Effector CD4-positive, alpha-beta T cell (primary cell): Measurements from ENCODE around the gene IL4R.
"Not testable (repeated sequence)": the region's sequence is repeated elsewhere in the genome, so short reads cannot be mapped to it uniquely, and the experiment has no call there.

Experiments used
- DNase-seq: peaks from one replicate; pipeline ENCODE4 v3.0.0-alpha.2; 2020

IL4R gene

DNA sequence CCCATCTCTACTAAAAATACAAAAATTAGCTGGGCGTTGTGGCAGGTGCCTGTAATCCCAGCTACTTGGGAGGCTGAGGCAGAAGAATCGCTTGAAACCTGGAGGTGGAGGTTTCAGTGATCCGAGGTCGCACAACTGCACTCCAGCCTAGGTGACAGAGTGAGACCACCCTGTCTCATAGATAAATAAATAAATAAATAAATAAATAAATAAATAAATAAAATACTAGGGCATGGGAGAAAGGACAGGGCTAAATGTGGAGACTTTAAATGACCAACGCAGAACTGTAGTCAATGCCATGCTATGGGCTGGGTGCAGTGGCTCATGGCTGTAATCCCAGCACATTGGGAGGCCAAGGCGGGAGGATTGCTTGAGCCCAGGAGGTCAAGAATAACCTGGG, 25.5 kb upstream of the IL4R start:
- not testable (repeated sequence) for DNase-seq

DNA sequence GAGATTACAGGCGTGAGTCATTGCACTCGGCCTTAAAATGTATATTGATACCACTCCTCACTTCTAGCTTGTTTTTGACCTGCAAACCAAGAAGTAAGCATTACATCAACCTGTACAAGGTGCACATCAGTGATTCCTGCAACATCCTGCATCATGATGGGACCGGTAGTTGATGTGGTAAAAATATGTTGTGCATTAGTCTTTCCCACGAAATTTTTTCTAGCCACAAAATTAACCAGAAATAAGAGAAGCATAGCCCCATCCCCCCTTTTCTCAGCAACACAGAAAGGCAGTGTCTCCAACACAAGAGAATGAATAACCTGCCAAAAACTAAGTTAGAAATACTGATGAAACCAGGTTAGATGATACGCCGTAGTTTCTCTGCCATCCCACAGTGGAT, 24.1 kb upstream of the IL4R start:
- DNase-seq = no peak

GRCh38 chr16:27290562-27290961, 23.2 kb upstream of the IL4R start:
- DNase-seq = no peak

- no peak for DNase-seq
Observed at GRCh38 chr16:27291106-27291505, 22.7 kb upstream of the IL4R start.

DNA sequence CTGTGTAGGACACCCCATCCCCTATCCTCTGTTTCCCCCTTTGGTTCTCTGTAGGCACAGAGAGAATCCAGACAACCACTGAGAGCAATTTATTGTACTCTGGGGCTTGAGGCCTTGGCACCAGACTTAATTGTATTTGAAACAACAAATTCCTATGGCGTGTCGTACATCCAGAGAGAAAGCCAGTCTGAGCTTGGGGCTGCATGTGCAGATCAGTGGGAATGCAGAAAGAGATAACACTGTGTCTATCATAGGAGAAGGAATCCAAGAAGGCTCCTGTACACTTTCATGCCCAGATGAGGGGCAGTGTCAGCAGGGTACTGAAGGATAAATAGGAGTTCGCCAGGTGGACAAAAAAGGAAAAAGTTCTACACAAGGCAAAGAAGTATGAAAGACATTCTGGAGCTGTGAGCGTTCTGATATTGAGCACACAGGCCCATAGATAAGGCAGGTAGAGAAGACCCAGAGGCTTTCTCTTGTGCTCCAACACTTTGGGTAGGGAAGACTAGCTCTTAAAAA, 22.0 kb upstream of the IL4R start:
- no peak for DNase-seq

DNA sequence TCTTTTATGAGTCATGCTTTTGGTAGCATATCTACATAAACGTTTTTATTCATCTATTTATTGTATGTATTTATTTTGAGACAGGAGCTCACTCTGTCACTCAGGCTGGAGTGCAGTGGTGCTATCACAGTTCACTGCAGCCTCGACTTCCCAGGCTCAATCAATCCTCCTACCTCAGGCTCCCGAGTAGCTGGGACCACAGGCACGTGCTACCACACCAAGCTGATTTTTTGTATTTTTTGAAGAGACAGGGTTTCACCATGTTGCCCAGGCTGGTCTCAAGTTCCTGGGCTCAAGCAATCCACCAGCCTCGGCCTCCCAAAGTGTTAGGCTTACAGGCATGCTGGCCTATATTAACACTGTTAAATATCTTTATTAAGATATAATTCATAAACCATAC, 20.4 kb upstream of the IL4R start:
- no peak for DNase-seq

DNA sequence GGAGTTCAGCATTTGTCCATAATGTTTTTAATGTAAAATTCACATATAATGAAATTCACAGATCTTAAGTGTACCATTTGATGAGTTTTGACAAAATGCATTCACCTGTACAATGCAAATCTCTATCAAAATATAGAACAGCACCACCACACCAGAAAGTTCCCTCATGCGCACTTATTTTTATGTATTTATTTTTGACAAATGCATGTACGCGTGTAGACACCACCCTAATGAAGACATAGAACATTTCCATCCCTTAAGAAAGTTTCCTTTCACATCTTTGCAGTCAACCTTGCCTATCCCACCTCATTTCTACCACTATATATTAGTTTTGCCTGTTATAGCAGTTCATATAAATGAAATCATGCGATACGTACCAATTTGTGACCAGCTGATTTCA, 15.6 kb upstream of the IL4R start:
- no peak for DNase-seq

DNA sequence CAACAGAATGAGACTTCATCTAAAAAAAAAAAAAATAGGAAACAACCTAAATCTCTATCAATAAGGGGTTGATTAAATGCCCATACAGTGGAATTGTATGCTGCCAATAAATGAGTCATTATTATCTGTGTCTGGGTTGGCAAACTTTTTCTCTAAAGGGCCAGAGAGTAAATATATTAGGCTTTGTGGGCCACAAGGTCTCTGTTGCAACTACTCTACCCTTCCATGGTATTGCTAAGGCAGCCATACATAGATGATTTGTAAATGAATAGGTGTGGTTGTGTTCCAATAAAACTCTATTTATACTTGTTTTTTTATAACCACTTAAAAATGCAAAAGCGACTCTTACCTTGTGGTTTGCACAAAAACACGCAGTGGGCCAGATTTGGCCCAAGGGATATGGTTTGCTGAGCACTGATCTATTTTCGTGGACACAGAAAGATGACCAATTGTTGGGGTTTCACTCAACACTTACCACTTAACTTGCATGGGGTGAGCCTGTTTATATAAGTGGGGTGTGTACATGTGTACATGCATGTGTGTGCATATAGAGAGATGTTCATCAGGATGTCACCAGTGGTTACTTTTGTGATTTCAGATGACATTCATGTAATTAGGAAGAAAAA, 12.4 kb upstream of the IL4R start:
- DNase-seq = no peak

DNA sequence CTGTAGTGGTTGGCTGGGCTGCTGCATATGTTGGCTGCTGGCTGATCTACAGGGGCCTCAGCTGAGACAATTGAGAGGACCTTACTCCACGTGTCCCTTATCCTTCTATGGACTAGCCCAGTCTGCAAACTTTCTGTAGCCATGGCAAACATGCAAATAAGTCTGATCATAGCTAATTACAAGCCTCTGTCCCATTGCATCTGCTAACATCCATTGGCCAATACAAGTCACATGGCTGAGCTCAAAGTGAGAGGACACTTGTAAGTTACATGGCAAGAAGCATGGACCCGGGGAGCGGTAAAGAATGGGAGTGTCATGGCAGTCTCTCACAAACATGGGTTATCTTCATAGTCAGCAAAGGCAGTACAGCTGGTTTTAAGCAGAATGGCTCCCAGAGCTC, 11.6 kb upstream of the IL4R start:
- no peak for DNase-seq

GRCh38 chr16:27303256-27304100, 10.3 kb upstream of the IL4R start:
- DNase-seq = no peak

DNA sequence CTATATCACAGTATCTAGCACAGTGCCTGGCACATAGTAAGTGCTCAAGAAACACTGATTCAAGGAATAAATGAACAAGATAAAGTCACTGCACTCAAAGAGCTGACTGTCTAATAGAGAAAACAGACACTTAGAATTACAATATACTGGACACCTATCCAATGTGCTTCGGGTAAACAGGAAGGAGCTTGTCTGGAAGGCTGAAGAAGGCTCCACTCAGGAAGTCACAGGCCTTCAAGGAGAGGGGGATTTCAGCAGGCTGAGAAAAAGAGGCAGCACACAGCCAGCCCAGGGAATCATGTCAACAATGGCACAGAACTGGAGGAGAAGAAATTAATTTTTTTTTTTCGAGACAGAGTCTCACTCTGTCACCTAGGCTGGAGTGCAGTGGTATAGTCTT, 9.7 kb upstream of the IL4R start:
- no peak for DNase-seq

DNA sequence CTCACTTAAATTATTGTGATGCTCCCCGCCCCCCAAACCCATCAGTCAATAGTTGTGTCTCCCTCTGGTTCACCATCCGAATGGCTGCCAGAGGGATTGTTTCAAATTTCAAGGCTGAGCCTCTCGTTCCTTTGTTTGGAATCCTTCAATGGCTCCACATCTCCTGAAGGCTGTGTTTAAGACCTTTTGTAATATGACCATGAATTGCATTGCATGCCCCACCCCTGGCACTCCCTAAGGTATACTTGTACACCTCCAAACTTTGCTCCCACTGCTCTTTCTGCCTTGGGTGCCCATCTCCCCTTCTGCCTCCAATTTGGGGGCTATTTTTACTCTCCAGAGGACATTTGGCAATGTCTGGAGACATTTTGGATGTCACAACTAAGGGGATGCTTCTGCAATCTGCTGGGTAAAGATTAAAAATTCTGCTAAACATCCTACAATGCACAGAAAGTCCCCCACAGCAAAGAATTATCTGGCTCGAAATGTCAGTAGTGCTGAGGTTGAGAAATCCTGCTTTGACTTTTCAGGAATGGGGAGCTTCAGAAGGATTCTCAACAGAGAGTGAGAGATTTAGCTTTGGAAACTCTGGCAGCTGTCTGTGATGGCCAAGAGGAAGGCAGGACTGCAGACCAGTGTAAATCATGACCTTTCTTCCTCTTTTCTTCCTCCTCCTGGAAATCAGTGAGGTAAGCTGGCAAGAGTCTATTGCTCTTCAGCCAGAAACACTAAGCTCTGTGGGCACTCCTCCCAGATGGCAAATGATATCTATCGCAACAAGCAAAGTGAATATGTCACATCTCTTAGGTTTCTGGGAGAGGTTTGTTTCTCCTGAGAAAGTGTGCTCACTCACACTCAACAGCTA, 8.7 kb upstream of the IL4R start:
- no peak for DNase-seq

DNA sequence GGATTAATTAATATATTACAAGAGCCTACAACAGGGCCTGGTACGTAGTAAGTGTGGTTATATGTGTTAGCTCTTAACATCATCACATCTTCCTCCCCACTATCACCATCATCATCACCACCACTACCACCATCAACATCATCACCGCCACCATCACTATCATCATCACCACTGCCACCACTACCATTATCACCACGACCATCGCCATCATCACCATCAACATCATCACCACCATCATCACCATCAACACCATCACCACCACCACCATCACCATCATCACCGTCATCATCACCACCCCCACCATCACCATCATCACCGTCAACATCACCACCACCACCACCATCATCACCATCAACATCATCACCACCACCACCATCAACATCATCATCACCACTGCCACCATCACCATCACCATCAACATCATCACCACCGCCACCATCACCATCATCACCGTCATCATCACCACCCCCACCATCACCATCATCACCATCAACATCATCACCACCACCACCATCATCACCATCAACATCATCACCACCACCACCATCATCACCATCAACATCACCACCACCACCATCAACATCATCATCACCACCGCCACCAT, 7.8 kb upstream of the IL4R start:
- DNase-seq = no peak

GRCh38 chr16:27308792-27309191, 5.0 kb upstream of the IL4R start:
- no peak for DNase-seq

DNA sequence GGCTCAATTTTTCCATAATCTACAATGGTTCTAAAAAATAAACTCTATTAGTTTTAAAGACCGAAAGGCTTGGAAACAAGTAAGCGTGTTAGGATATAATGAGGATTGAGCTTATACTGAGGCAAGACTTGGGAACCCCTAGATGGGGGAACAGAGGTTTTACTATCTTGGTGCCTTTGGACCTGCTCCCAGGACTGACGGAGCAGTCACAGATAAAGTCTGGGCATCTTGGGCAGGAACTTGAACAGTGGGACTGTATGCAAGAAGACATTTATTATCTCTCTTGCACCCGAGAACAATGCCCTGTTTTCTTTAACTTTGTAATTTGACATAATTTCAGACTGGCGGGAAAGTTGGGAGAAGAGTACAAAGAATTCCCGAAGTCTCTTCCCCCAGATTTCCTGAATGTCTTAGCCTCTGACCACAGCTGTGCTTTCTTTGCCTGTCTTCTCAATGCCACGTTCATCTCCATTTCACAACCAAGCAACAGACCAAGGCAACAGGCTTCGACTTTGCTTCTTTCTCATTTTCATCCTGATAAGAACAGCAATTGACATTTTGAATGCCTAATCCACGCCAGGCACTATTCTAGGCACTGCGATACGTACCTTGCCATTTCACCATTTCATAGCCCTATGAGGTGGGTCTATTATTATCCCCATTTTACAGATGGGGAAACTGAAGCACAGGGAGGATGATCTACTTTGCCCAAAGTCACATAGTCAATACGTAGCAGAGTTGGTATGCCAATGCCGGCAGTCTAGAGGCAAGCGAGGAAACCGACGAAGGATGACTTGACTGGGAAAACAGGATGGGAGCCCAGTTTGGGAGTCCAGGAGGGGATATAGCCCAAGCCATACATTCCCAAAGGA, 3.0 kb upstream of the IL4R start:
- DNase-seq = no peak

GRCh38 chr16:27311448-27311830, 2.3 kb upstream of the IL4R start:
- no peak for DNase-seq

DNA sequence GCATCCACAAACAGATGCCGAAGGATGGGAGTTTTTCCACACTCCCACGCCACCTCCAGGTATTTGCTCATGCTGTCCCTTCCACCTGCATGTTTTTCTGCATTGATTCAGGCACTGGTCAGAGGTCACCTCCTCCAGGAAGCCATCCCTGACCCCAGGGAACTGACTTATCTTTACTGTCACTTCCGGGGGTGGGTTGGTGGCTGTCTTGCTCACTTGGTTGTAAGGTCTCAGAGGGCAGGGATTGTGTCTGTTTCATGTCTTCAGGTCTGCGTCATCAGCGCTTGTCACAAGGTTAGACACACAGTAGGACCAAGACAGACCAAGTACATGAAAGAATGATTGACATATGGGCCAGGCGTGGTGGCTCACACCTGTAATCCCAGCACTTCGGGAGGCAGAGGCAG, 1.9 kb upstream of the IL4R start:
- DNase-seq = no peak

DNA sequence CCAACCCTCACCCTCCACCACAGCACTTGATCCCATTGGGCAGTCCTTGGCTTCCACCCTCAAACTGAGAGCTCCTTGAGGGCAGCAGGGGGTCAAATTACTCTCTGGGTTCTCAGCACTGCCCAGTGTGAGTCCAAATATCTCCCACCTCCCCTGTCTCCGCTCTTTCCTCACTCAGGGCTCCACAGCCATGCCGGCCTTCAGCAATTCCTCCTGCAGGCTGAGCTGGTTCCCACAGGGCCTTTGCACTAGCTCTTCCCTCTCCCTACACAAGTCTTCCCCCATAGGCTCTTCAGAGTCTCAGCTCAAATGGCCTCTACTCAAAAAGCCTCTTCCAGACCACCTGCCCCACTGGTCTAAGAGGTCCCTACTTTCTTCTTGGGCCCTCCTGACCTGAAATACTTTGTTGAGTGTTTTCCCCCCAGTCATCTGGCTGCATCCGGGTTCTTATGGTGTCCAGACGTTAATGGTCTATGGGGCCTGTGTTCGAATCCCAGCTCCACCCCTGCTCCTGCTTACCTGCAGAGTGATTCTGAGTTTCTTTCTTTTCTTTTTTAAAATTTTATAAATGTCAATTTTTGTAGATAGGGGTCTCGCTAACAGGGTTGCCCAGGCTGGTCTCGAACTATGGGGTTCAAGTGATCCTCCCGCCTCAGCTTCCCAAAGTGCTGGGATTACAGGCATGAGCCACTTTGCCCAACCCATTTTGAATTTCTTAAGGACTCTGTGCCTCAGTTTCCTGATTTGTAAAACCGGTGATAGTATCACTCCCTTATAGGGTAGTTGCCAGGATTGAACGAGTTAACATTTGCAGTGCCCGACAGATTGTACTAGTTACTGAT, 973 bp upstream of the IL4R start:
- no peak for DNase-seq

DNA sequence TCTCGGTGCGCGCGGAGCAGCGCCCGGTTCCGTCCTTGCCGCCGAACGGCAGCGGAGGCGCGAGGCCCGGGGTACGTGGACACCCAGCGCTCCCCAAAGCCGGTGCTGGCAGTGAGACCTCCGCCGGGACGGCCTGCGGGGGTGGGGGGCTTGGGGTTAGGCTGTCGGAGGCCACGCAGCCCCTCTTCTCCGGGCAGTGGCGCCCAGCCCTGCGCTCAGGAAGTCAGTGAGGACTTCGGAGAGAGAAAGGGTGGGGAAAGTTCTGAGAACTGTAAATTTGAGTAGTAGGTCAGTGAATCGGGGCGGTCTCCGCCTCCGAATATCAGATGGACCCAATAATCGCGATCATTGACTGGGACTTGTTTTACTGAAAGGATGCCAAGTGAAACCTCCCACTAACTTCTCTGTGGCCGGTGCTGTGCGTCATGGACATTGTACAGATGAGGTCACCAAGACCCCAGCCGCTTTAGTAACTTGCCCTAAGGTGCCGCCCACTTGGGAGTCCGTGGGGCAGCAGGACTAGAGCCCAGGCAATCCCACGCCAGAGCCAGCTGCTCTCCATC, 468 bp downstream of the IL4R start:
- peak; percentile 45 for DNase-seq

GRCh38 chr16:27314986-27315332, 1.2 kb downstream of the IL4R start:
- no peak for DNase-seq
